Measurements from ENCODE around the gene SLC17A6. TPM values are rescaled to one million over a fixed set of nuclear protein-coding genes. Genes with fewer than 3 reads are reported as not detected.

Gene SLC17A6
- total and polyA plus RNA-seq, 2 donors (not counting 3 experiments of a cell fraction or from before 2014, with no cell fraction given): not detected

- Histone ChIP-seq H3K36me3 (ENCODE audit: control insufficient read depth in 2 of 2, extremely low read depth in 1 of 2, insufficient read depth in 2 of 2, low read length in 2 of 2) (no peaks in the 10 kb centered on the region), H3K9me3 (replicated peaks; ENCODE audit: control insufficient read depth, insufficient read depth, low read length) (no peaks in the 10 kb centered on the region), H3K27ac (ENCODE audit: insufficient read depth, low read depth, low read length) (no peak overlapping the region), H3K4me3 (replicated peaks in 1 of 3; ENCODE audit: insufficient read depth in 1 of 3, low read depth in 1 of 3, low read length in 3 of 3) (no peak overlapping the region), H3K9ac (replicated peaks; ENCODE audit: extremely low read depth, insufficient read depth, low read length) (no peak overlapping the region), H3K4me2 (ENCODE audit: insufficient read depth, low read length) (no peak overlapping the region), H2AFZ (ENCODE audit: low read depth, low read length) (no peak overlapping the region), H3K4me1 (ENCODE audit: control insufficient read depth, extremely low read depth, insufficient read depth, low read length) (no peaks in the 10 kb centered on the region), H3K9me1 (replicated peaks; ENCODE audit: control insufficient read depth, extremely low read depth, insufficient read depth, low read length) (no peaks in the 10 kb centered on the region), H4K20me1 (replicated peaks; ENCODE audit: control insufficient read depth, extremely low read depth, insufficient read depth, low read length) (no peaks in the 10 kb centered on the region), H3K27me3 (ENCODE audit: control insufficient read depth in 2 of 2, insufficient read depth in 2 of 2, low read length in 2 of 2) (no peaks in the 10 kb centered on the region), H3K79me2 (ENCODE audit: control insufficient read depth, insufficient read depth, low read length) (no peaks in the 10 kb centered on the region)
- TF ChIP-seq GATA2 (IDR thresholded peaks at IDR 0.05; ENCODE audit: insufficient read depth, insufficient read length, low read depth, low read length) (peak; percentile 22), EZH2 (IDR thresholded peaks at IDR 0.05; ENCODE audit: borderline replicate concordance, low read depth, low read length, severe bottlenecking) (no peak)
- FAIRE-seq (no peak), DNase-seq (ENCODE audit: low read depth, low spot score) (peak; percentile 14)
- no TSS peak for BruUV-seq (replicated peaks)
- intact Hi-C loops (cut with micrococcal nuclease): no loop called here
- dilution Hi-C loops (cut with MboI; ENCODE audit: extremely low pct_ligation_motif_present, low sequenced_read_pairs): no loop called here
- ChIA-PET POLR2A (no interaction called here), CTCF (no interaction called here)
These were observed 54.4 kb downstream of the SLC17A6 start for GRCh38 chr11:22392561-22392960.

GRCh38 chr11:22405377-22405776 is 67.2 kb downstream of the SLC17A6 start:
- H3K79me2 ChIP-seq (ENCODE audit: control insufficient read depth, insufficient read depth, low read length): no peaks in the 10 kb centered on the region
- no peak overlapping the region for H3K27ac ChIP-seq (ENCODE audit: insufficient read depth, low read depth, low read length)
- no peaks in the 10 kb centered on the region for H3K4me1 ChIP-seq (ENCODE audit: control insufficient read depth, extremely low read depth, insufficient read depth, low read length)
- dilution Hi-C loops (cut with MboI; ENCODE audit: extremely low pct_ligation_motif_present, low sequenced_read_pairs) (no loop called here), intact Hi-C loops (cut with micrococcal nuclease) (no loop called here)
- no peaks in the 10 kb centered on the region for H4K20me1 ChIP-seq (replicated peaks; ENCODE audit: control insufficient read depth, extremely low read depth, insufficient read depth, low read length)
- TF ChIP-seq MYC (IDR thresholded peaks at IDR 0.05; ENCODE audit: low read depth, low read length) (no peak), POLR2AphosphoS5 (IDR thresholded peaks at IDR 0.05; ENCODE audit: insufficient read depth, low read depth, low read length) (no peak)
- no TSS peak for BruUV-seq (replicated peaks)
- no peaks in the 10 kb centered on the region for H3K9me3 ChIP-seq (replicated peaks; ENCODE audit: control insufficient read depth, insufficient read depth, low read length)
- no peaks in the 10 kb centered on the region for H3K36me3 ChIP-seq (ENCODE audit: control insufficient read depth in 2 of 2, extremely low read depth in 1 of 2, insufficient read depth in 2 of 2, low read length in 2 of 2)
- FAIRE-seq (no peak), DNase-seq (ENCODE audit: low read depth, low spot score) (no peak)
- no peaks in the 10 kb centered on the region for H3K9me1 ChIP-seq (replicated peaks; ENCODE audit: control insufficient read depth, extremely low read depth, insufficient read depth, low read length)
- ChIA-PET CTCF (no interaction called here), POLR2A (no interaction called here)
- no peak overlapping the region for H3K4me3 ChIP-seq (replicated peaks in 1 of 3; ENCODE audit: insufficient read depth in 1 of 3, low read depth in 1 of 3, low read length in 3 of 3)
- no peak overlapping the region for H3K9ac ChIP-seq (replicated peaks; ENCODE audit: extremely low read depth, insufficient read depth, low read length)
- no peak overlapping the region for H2AFZ ChIP-seq (ENCODE audit: low read depth, low read length)
- no peak overlapping the region for H3K4me2 ChIP-seq (ENCODE audit: insufficient read depth, low read length)
- peaks cover 0 to 2% of the 10 kb centered on the region in 2 experiments for H3K27me3 ChIP-seq (ENCODE audit: control insufficient read depth in 2 of 2, insufficient read depth in 2 of 2, low read length in 2 of 2)

All from endothelial cell of umbilical vein (primary cell).